GM21526 (cell line): ENCODE results near the gene NUSAP1.
"Not testable (repeated sequence)": the region's sequence is repeated elsewhere in the genome, so short reads cannot be mapped to it uniquely, and the experiment has no call there.

Experiments used
- ATAC-seq: cut with Tn5 transposase; IDR thresholded peaks from one replicate; pipeline ENCODE4 v1.9.1; 2021; ENCODE audit warnings: moderate library complexity; ENCODE audit not compliant: unreplicated experiment, low FRiP score

The NUSAP1 gene

GRCh38 chr15:41331833-41332193 lies 868 bp upstream of the NUSAP1 start:
- no peak for ATAC-seq

GRCh38 chr15:41333026-41333562 lies 413 bp downstream of the NUSAP1 start:
- peak; percentile 20 for ATAC-seq

- no peak for ATAC-seq
These were observed 1.8 kb downstream of the NUSAP1 start for GRCh38 chr15:41334293-41335120.

GRCh38 chr15:41336549-41336948 lies 3.9 kb downstream of the NUSAP1 start:
- no peak for ATAC-seq

- ATAC-seq, result no peak
These were observed 4.4 kb downstream of the NUSAP1 start for GRCh38 chr15:41337047-41337446.

GRCh38 chr15:41337631-41338522 lies 5.2 kb downstream of the NUSAP1 start:
- ATAC-seq, result no peak

- ATAC-seq, result no peak
These were observed 7.6 kb downstream of the NUSAP1 start for GRCh38 chr15:41340189-41340695.

GRCh38 chr15:41341519-41341918 lies 8.8 kb downstream of the NUSAP1 start:
- no peak for ATAC-seq

- no peak for ATAC-seq
These were observed 14.6 kb downstream of the NUSAP1 start for GRCh38 chr15:41347236-41347635.

GRCh38 chr15:41350057-41350717 lies 17.5 kb downstream of the NUSAP1 start:
- ATAC-seq, result no peak

- no peak for ATAC-seq
These were observed 21.7 kb downstream of the NUSAP1 start for GRCh38 chr15:41354371-41354770.

GRCh38 chr15:41367418-41367817 lies 34.7 kb downstream of the NUSAP1 start:
- no peak for ATAC-seq

GRCh38 chr15:41377978-41378377 lies 45.3 kb downstream of the NUSAP1 start:
- no peak for ATAC-seq

GRCh38 chr15:41383974-41384749 lies 51.5 kb downstream of the NUSAP1 start:
- ATAC-seq, result not testable (repeated sequence)

GRCh38 chr15:41387646-41388045 lies 55.0 kb downstream of the NUSAP1 start:
- no peak for ATAC-seq

- ATAC-seq, result no peak
These were observed 60.0 kb downstream of the NUSAP1 start for GRCh38 chr15:41392659-41393058.

GRCh38 chr15:41394924-41395323 lies 62.2 kb downstream of the NUSAP1 start:
- ATAC-seq, result no peak

GRCh38 chr15:41396111-41396510 lies 63.4 kb downstream of the NUSAP1 start:
- no peak for ATAC-seq

GRCh38 chr15:41401904-41402267 lies 69.2 kb downstream of the NUSAP1 start:
- no peak for ATAC-seq

GRCh38 chr15:41407341-41407740 lies 74.7 kb downstream of the NUSAP1 start:
- no peak for ATAC-seq
